ENCODE measurements around the gene DCDC2C.

Gene DCDC2C

GRCh38 chr2:3725002-3725401, 21.6 kb downstream of the DCDC2C start:
- Histone ChIP-seq H3K27ac (ENCODE audit: low read length) (no peak overlapping the region), H4K20me1 (ENCODE audit: insufficient read depth, low read length) (peaks cover 3% of the 10 kb centered on the region; the same call in 1 of the 2 replicates), H3K27me3 (ENCODE audit: insufficient read depth, low read length, poor library complexity) (peaks cover 2% of the 10 kb centered on the region), H3K36me3 (ENCODE audit: insufficient read depth, low read length) (no peaks in the 10 kb centered on the region), H3K4me1 (ENCODE audit: insufficient read depth, low read length) (no peaks in the 10 kb centered on the region), H3K9me3 (ENCODE audit: insufficient read depth, low read length, severe bottlenecking) (no peaks in the 10 kb centered on the region), H3K9ac (ENCODE audit: low read depth, low read length) (no peak overlapping the region), H2AFZ (ENCODE audit: low read depth, low read length) (no peak overlapping the region), H3K79me2 (ENCODE audit: insufficient read depth, low read length) (no peaks in the 10 kb centered on the region), H3K4me3 (ENCODE audit: low read depth in 1 of 2, low read length in 2 of 2) (no peak overlapping the region), H3K4me2 (ENCODE audit: insufficient read depth, low read length) (no peak overlapping the region)
- DNase-seq: no peak
- TF ChIP-seq EZH2 (IDR thresholded peaks at IDR 0.05; ENCODE audit: borderline replicate concordance, low read depth, low read length, severe bottlenecking): no peak
- TF ChIP-seq CTCF (IDR thresholded peaks at IDR 0.05; ENCODE audit: borderline replicate concordance, extremely low read depth, low read length, poor library complexity, severe bottlenecking): no peak
- ATAC-seq (ENCODE audit: insufficient read depth, low read depth): no peak

- no peak for TF ChIP-seq EZH2 (IDR thresholded peaks at IDR 0.05; ENCODE audit: borderline replicate concordance, low read depth, low read length, severe bottlenecking)
- no peak for TF ChIP-seq CTCF (IDR thresholded peaks at IDR 0.05; ENCODE audit: borderline replicate concordance, extremely low read depth, low read length, poor library complexity, severe bottlenecking)
- Histone ChIP-seq H3K36me3 (ENCODE audit: insufficient read depth, low read length) (no peaks in the 10 kb centered on the region), H3K27ac (ENCODE audit: low read length) (no peak overlapping the region), H3K4me2 (ENCODE audit: insufficient read depth, low read length) (no peak overlapping the region), H3K9ac (ENCODE audit: low read depth, low read length) (no peak overlapping the region), H3K27me3 (ENCODE audit: insufficient read depth, low read length, poor library complexity) (peaks cover 2% of the 10 kb centered on the region), H3K4me3 (ENCODE audit: low read depth in 1 of 2, low read length in 2 of 2) (no peak overlapping the region), H3K79me2 (ENCODE audit: insufficient read depth, low read length) (no peaks in the 10 kb centered on the region), H2AFZ (ENCODE audit: low read depth, low read length) (no peak overlapping the region), H3K4me1 (ENCODE audit: insufficient read depth, low read length) (no peaks in the 10 kb centered on the region), H4K20me1 (ENCODE audit: insufficient read depth, low read length) (peaks cover 3% of the 10 kb centered on the region; the same call in 1 of the 2 replicates), H3K9me3 (ENCODE audit: insufficient read depth, low read length, severe bottlenecking) (no peaks in the 10 kb centered on the region)
- DNase-seq: no peak
- ATAC-seq (ENCODE audit: insufficient read depth, low read depth): no peak
These were observed 22.3 kb downstream of the DCDC2C start for GRCh38 chr2:3725458-3726250.

DNA sequence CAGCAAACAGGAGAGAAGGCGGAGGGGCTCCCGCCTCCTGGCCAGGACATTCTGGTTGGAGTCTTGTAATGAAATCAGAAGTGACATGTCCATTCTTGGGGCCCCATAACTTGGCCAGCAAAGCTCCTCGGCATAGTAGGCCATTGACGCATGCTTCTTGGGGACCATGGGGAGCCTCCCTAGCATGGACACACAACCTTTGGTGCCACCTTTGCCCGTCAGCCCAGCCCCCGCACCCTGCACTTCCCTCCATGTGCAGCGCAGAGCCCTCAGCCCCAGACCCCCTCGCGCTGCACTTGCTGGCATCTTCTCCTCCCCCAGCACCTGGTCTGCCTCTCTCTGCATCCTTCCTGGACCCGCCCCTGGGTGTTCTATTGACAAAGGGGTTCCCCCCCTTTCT, 23.1 kb downstream of the DCDC2C start:
- Histone ChIP-seq H3K4me2 (ENCODE audit: insufficient read depth, low read length) (no peak overlapping the region), H3K9me3 (ENCODE audit: insufficient read depth, low read length, severe bottlenecking) (no peaks in the 10 kb centered on the region), H3K4me3 (ENCODE audit: low read depth in 1 of 2, low read length in 2 of 2) (no peak overlapping the region), H3K27ac (ENCODE audit: low read length) (no peak overlapping the region), H4K20me1 (ENCODE audit: insufficient read depth, low read length) (peaks cover 3% of the 10 kb centered on the region; the same call in 1 of the 2 replicates), H3K9ac (ENCODE audit: low read depth, low read length) (no peak overlapping the region), H3K4me1 (ENCODE audit: insufficient read depth, low read length) (no peaks in the 10 kb centered on the region), H3K79me2 (ENCODE audit: insufficient read depth, low read length) (no peaks in the 10 kb centered on the region), H3K36me3 (ENCODE audit: insufficient read depth, low read length) (no peaks in the 10 kb centered on the region), H2AFZ (ENCODE audit: low read depth, low read length) (no peak overlapping the region), H3K27me3 (ENCODE audit: insufficient read depth, low read length, poor library complexity) (peaks cover 2% of the 10 kb centered on the region)
- DNase-seq (no peak), ATAC-seq (ENCODE audit: insufficient read depth, low read depth) (no peak)
- TF ChIP-seq EZH2 (IDR thresholded peaks at IDR 0.05; ENCODE audit: borderline replicate concordance, low read depth, low read length, severe bottlenecking): no peak
- TF ChIP-seq CTCF (IDR thresholded peaks at IDR 0.05; ENCODE audit: borderline replicate concordance, extremely low read depth, low read length, poor library complexity, severe bottlenecking): no peak
